Occipital lobe (tissue), 2 donors: ENCODE results near the gene DCTN1. TPM values are rescaled to one million over a fixed set of nuclear protein-coding genes. Genes with fewer than 3 reads are reported as not detected.
A peak's percentile ranks its signal among the peaks of the same experiment; 100 is the strongest.
"Not testable (repeated sequence)": the region's sequence is repeated elsewhere in the genome, so short reads cannot be mapped to it uniquely, and the experiment has no call there.

Source experiments
- DNase-seq: peaks from one replicate; lab custom pipeline; 2025; lab: John Stamatoyannopoulos, UW
- total RNA-seq: library from RNA; depleted of rRNA; stranded (reverse); fragments of >200 nt; gene quantifications from one replicate; pipeline ENCODE4 v1.2.3, GENCODE V29; 2014

DCTN1 gene
- total RNA-seq, result 97.2 TPM

GRCh38 chr2:74379851-74380789, at the start of gene DCTN1:
TSS of gene DCTN1 (minus strand) at chr2:74380311. CDS start at chr2:74380037, 274 bp downstream.
- peak; percentile 82 for DNase-seq

- no peak for DNase-seq
Observed at GRCh38 chr2:74428675-74429074, 48.6 kb upstream of the DCTN1 start.

- no peak for DNase-seq
Observed at GRCh38 chr2:74427551-74427950, 47.4 kb upstream of the DCTN1 start.

- DNase-seq, result no peak
Observed at GRCh38 chr2:74426181-74426758, 46.2 kb upstream of the DCTN1 start.

- DNase-seq, result no peak
Observed at GRCh38 chr2:74425523-74425922, 45.4 kb upstream of the DCTN1 start.

- DNase-seq, result no peak
Observed at GRCh38 chr2:74424995-74425406, 44.9 kb upstream of the DCTN1 start.

- no peak for DNase-seq
Observed at GRCh38 chr2:74424139-74424992, 44.3 kb upstream of the DCTN1 start.

DNA sequence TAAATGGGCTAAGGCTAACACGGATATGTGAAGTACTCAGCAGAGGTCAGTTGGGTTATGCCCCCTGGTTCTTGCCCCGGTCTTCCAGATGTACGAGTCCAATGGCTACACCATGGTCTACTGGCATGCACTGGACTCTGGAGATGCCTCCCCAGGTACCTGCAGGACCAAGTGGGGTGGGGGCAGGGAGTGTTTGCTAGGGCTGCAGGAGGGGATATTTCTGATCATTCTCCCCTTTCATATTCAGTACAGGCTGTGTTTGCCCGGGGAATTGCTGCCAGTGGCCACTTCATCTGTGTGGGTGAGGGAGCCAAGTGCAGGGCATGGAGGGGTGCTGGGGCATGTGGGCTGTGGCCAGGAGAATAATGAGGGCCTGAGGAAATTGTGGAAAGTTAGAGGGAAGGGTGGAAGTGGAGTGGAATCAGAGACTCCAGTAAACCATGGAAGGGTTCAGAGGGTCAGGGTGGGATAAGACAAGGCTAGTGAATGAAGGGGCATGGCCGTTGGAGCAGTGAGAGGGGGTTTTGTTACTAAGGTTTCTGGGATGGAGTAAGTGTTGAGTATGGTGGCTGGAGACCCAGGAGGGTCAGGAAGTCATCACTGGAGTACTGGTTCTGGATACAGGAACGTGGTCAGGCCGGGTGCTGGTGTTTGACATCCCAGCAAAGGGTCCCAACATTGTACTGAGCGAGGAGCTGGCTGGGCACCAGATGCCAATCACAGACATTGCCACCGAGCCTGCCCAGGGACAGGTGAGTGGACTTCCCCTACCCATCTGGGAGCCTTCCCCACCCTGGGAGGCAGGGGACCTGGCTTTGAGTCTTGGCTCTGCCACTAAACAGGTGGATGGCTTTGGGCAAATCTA, 43.4 kb upstream of the DCTN1 start:
- no peak for DNase-seq

- peak; percentile 82 for DNase-seq
Observed at GRCh38 chr2:74421221-74421870, 41.2 kb upstream of the DCTN1 start, which contains the start of the genes C2orf81 and WDR54. TSS of gene C2orf81 (minus strand) at chr2:74421619. CDS start at chr2:74421560, 59 bp downstream. TSS of gene WDR54 (plus strand) at chr2:74421730. CDS start at chr2:74422154, 424 bp downstream.

GRCh38 chr2:74420443-74421103, 40.5 kb upstream of the DCTN1 start:
- DNase-seq, result not testable (repeated sequence)

- no peak for DNase-seq
Observed at GRCh38 chr2:74420006-74420405, 39.9 kb upstream of the DCTN1 start.

DNA sequence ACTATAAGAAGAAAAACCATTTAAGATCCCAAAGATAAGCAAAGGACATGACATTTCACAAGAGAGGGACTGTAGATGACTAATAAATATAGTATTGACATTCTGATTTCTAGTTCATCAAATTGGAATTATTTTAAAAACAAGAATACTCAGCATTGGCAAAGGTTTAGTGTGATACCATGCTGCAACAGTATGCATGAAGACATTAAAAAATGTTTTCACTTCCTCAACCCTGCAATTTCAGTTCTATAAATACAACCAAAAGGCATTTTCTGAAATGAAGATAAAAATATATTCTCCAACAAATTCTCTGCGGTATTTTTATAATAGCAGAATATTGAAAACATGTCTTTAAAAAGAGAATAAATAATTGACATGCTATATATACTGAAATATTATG, 39.2 kb upstream of the DCTN1 start:
- no peak for DNase-seq

GRCh38 chr2:74418312-74418711, 38.2 kb upstream of the DCTN1 start:
- DNase-seq, result no peak

GRCh38 chr2:74417763-74418162, 37.7 kb upstream of the DCTN1 start:
- no peak for DNase-seq

GRCh38 chr2:74417197-74417596, 37.1 kb upstream of the DCTN1 start:
- no peak for DNase-seq

DNA sequence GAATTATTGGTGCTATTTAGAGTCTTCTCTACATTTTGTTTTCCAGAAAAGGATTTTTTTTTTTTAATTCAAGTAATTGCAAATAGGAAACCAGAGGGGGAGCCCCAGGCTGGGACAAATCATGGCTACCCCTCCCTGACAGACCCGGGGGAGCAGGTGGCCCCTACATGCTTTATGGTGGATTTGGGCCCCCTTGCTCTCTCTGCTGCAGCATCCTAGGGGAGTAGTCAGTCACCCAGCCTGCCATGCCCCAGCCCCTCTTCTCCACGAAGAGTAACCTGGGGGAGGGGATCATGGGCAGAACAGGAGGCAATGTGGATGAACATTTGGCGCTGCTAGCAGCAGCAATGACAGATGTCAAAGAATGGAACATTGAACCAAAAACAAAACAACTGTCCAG, 36.7 kb upstream of the DCTN1 start:
- no peak for DNase-seq

GRCh38 chr2:74415762-74416395, 35.8 kb upstream of the DCTN1 start:
- no peak for DNase-seq

DNA sequence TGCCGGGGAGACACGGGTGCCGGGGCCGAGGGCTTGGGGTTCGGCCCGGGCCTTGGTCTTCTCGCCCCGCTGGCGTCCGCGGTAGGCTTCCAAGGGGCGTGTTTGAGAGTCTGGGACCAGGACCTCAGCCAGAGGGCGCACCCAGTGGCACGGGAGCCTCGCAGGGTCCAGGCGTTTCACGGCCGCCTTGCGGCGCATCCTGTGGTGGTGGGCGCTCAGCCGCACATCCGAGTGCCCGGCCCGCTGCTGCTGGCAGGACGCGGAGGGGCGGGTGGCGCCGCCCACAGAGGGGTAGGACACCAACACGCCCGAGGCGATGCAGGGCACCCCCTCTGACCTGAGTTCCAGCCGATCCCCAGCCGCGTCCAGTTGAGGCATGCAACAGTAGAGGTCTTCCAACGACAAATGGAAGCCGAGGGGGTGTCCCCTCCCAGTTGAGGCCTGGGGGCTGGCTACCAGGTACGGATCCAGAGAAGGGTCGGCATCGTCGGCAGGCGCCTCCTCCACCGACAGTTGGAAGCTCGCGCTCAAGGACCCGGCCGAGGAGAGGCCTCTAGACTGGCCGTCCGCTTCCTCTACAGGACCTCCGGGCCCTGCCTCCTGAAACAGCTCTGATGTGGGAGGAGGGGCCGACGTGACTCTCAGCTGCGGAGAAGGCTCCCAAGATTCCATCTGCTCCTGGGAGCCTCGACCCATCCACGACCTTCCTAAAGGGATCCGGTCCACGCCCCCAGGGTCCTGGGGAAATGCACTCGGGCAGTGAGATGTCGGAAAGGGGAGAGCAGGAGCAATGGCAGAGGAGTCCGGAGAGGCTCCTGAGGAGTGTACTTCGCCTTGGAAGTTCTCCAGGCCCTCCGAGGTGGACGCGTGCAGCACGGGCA, 35.0 kb upstream of the DCTN1 start:
- no peak for DNase-seq
